ENCODE results near the gene MISP. TPM values are rescaled to one million over a fixed set of nuclear protein-coding genes. Genes with fewer than 3 reads are reported as not detected.
"Not testable (repeated sequence)": the region's sequence is repeated elsewhere in the genome, so short reads cannot be mapped to it uniquely, and the experiment has no call there.

Gene MISP, protein sequence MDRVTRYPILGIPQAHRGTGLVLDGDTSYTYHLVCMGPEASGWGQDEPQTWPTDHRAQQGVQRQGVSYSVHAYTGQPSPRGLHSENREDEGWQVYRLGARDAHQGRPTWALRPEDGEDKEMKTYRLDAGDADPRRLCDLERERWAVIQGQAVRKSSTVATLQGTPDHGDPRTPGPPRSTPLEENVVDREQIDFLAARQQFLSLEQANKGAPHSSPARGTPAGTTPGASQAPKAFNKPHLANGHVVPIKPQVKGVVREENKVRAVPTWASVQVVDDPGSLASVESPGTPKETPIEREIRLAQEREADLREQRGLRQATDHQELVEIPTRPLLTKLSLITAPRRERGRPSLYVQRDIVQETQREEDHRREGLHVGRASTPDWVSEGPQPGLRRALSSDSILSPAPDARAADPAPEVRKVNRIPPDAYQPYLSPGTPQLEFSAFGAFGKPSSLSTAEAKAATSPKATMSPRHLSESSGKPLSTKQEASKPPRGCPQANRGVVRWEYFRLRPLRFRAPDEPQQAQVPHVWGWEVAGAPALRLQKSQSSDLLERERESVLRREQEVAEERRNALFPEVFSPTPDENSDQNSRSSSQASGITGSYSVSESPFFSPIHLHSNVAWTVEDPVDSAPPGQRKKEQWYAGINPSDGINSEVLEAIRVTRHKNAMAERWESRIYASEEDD
- total RNA-seq, result 1.2 TPM

DNA sequence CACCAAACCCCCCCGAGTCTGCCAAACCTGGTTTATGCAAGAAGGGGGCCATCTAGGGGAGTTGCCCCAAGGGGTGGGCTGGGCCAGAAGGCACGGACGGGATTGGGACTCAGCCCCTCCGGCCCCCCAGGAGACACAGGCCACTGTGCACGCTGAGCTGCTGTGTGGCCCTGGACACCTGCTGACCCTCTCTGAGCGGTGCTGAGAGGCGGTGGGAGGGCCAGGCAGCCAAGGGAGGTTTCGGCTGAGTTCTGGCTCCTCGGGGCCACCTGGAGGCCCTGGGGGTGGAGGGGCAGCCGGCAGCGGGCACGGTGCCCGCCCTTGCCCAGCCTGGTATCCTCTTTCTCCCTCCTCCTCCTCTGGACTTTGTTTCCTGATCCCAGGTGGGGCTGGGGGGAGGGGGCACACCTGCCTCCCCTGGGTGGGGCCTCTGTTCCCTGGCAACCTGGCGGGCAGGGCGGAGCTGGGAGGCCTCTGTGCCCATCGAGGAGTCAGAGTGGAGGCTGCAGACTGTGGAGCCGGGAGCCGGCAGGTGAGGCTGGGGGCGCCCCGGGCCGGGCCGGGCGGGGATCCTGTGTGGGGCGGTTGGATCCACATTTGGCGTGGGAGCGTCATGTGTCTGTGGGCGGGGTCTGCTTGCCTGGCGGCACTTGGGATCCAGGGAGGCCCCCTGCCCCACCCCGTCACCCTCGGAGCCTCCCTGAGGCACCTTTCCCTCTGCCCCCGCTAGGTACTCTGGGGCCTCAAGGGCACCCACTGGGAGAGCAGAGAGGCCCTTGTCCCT lies at the start of gene MISP:
Gene MISP (plus strand): TSS at position 473 of the 784 bp plus-strand sequence. CDS start 5,835 bp downstream, outside the sequence.
- no peak for DNase-seq

DNA sequence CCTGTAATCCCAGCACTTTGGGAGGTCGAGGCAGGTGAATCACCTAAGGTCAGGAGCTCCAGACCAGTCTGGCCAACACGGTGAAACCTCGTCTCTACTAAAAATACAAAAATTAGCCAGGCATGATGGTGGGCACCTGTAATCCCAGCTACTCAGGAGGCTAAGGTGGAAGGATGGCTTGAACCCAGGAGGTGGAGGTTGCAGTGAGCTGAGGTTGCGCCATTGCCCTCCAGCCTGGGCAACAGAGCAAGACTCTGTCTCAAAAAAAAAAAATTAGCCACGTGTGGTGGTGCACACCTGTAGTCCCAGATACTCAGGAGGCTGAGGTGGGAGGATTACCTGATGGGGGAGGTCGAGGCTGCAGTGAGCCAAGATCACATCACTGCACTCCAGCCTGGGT lies 48.1 kb upstream of the MISP start:
- not testable (repeated sequence) for DNase-seq

DNA sequence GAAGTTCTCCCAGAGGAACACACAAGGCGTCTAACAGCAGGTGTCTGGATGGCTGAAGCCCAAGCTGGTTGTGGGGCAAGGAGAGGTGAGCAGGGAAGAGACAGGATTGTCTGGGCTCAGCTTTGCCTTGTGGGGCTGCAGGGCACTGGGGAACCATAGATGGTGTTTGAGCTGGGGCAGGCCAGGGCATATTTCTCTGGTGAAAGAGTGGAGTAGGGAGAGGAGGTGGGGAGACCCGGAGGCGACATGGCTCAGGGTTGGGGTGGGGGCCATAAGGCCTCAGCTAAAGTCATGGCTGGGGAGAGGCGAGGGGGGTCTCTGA lies 47.6 kb upstream of the MISP start:
- DNase-seq, result no peak

DNA sequence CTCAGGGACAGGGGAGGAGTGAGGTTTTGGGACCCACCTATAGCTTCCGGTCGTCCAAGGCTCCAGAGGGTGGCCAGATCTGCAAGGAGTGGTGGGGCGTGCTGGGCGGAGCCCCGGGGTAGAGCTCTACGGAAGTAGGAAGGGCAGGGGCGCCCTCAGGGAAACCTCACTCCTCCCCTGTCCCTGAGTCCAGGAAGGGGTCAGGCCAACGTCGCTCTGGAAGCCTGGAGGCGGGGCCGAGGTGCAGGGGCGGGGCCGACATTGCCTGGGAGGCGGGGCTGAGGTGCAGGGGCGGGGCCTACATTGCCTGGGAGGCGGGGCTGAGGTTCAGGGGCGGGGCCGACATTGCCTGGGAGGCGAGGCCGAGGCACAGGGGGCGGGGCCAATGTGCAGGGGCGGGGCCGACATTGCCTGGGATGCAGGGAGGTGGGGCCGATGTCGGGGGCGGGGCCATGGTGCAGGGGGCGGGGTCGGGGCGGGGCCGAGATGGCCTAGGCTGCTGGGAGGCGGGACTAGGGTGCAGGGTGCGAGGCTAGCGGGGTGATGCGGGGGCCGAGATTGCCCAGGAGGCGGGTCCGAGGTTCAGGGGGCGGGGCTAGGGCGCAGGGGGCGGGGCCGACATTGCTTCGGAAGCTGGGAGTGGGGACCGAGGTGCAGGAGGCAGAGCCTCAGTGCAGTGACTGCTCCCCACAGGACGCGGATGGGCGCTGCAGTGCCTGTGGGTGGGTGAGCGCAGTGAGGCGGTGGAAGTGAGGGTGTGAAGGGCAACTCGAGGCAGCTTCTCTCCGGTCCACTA lies 47.1 kb upstream of the MISP start:
- DNase-seq, result no peak

DNA sequence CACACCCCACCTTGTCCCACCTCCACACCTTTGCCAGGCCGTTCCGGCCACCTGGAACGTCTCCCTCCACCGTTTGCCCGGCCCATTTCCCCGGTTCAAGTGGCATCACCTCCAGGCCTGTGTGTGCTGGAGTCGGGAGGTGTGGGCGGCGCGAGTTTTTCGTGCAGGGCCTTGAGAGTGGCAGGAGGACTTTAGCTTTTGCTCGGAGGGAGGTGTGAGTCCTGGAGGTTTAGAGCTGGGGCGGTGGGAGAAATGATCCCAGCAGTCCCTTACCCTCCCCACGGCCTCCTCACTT lies 46.5 kb upstream of the MISP start:
- DNase-seq, result no peak

DNA sequence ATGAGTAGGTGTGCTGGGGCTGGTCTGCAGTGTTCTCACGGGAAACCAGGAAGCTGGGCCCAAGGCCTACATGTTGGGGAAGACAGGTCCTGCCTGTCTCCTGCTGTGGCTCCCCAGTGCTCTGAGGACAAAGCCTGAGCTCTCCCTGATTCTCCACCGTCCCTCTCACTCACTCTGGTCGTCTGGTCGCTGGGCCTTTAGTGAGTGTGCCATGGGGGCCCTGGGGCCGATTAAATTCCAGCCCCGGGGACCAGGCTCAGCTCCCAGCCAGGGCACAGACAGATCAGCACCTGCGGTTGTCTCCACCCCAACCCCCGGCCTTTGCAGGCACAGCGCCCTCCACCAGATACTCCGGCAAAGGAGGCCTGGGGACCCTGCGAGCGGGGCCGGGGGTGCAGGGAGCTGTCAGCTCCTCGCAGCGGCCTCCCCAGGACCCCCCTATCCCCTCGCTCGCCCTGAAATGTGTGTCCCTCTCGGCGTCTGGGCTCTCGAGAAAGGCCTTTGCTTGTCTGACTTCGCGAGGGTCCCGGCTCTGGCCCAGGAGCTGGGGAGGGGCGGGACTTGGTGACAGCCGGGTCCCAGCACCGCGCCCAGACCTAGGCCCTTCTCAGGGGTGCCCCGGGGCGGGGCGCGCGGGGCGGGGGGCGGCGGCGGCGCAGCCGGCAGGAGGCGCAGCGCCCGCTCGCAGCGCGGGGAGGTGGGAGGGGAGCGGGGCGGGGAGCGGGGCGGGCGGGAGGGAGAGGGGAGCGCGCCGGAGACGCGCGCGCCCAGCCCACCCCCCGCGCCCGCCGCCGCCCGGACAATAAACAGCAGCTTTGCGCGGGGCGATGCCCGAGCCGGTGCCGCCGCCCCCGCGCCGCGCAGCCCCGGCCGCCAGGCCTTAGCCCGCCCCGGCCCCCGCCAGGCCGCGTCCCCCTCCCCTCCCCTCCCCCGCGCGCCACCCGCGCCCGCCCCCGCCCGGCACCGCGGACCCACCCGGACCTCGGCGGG lies 42.5 kb upstream of the MISP start, which contains the start of gene PALM:
Gene PALM (plus strand): TSS at position 782 of the 990 bp plus-strand sequence. CDS start 212 bp downstream, outside the sequence.
- DNase-seq, result no peak

DNA sequence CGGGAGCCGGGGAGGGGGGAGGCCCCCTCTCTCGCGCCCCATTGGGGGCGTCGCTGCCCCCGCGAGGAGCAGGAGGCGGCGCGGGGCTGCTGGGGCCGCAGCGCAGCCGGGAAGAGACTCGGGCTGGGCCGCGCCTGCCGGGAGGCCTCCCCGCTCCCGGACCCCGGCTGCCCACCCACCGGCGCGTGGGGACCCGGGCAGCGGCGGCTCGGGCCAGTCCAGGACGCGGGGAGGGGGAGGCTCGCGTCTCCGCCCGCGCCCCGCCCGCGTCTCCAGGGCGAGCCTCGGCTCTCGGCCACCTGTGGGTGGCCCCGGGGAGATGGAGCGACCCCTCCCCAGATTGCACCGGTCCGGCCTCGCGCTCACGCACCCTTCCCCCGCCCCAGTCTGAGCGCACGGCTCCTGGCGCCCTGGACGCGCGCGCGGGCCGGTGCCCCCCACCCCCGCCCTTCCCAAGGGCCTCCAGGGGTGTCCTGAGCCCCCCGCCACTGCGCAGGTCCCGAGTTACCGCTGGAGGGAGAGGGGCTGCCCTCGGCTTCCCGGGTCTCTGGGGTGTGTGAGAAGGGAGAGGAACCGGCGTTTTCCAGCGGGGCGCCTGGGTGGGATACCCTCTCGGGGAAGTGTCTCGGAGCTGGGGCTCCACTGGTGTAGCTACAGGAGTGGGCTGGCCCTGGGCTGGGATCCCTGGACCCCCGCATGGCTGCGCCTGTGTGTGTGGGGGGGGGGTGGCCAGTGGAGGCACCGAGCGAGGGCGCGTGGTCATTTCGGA lies 41.5 kb upstream of the MISP start:
- no peak for DNase-seq

DNA sequence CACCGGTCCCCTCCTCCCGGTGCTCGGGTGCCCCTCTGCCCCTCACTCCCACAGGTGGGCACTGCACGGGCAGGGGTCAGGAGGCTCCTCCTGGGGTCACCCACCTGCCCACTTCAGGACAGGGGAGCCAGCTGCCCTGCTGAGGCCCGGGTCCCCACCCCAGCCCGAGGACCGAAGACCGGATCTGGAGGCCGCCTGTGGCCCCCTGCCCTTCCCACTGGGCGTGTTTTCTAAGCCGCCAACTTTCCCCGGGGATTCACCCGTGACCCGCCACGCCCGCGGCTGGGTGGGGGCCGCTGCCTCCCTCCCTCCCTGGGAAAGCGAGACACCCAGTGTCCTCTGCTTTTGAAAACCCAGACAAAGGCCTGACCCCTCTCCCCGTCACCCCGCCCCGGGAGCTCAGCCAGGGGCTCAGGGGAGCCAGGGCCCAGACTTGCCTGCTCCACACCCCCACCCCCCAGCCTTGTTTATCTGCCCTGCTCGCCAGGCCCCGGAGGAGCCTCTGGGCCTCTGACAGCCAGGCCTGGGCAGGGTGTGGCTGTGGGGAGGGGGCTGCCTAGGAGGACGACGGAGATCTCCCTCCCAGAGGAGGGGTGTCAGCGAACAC lies 40.8 kb upstream of the MISP start:
- DNase-seq, result no peak

DNA sequence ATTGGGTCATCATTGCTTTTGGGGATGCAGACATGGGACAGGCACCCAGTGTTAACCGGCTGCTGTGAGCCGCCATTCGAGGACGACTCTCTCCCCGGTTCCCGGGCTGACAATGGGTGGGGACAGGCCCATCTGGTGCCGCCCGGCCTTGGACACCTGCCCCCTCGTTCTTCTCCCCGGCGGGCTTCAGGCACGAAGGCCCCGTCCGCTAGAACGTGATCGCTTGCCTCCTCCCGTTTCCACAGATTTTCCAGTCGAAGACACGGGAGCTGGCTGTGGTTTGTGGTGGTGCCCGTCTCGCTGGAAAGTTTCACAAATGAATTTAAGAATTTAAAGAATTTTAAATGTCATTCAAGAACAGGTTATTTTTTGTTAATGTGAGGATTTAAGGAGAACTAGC lies 40.1 kb upstream of the MISP start:
- no peak for DNase-seq

DNA sequence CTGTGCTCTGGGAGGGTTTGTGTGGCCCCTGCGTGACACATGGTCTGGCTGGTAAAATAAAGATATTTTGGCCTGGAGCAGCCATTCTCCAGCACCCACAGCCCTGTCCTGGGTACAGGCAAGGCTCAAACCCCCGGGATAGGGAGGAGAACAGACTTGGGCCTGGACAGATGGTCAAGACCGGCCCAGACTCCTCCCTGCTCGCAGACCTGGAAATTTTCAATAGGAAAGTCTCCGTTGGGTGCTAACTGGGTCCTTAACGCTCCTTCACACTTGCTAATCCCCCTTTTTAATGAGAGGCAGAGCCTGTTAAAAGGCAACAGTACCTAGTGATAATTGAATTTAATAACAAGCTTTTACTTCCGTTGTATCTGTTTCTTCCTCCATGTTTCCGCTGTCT lies 39.7 kb upstream of the MISP start:
- no peak for DNase-seq

DNA sequence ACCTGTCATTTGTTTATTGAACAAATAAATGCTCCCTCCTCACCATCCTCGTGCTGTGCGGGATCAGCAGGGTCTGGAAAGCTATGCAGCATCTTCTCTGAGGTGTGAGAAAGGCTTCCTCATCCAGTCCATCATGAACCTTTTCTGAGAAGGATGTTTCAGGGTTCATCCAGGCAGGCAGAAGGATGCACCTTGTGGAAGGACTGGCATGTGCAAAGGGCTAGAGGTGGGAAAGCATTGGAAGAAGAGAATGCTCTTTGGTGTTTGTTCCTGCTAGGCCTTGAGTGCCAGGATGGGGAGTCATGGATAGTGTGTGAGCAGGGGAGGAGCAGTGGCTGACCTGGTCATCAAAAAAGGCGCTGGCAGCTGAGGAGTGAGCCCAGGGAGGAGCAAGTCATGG lies 35.6 kb upstream of the MISP start:
- no peak for DNase-seq

DNA sequence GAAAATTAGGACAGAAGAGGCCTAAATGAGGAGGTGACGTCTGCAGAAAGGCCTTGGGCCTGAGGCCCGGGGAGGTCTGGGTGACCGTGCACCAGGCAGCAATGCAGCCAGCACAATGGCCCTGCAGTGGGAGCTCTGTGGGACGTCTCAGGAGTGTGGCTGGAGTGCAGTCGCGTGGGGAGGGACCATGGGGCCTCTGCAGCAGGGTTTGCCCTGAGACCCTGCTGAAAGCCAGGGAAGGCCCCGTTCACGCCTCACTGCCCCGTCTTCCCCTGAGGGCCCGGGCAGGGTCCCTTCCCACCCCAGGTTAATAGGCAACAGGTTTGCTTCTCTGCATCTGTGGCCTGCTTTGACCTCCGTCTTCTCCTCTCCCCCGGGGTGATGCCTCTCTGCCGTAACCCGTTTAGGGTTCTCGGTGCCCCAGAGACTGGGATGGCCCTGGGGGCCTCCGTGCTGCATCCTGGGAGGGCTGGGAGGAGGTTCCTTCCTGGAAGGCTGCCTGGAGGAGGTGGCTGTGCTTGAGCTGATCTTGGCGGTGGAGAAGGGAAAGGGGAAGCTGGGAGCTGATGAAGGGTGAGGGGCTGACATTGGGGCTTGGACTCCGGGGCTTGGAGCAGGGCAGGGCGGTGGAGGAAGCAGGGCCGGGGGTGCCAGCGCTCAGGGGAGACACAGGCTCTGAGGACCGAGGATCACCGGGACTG lies 32.5 kb upstream of the MISP start:
- no peak for DNase-seq

DNA sequence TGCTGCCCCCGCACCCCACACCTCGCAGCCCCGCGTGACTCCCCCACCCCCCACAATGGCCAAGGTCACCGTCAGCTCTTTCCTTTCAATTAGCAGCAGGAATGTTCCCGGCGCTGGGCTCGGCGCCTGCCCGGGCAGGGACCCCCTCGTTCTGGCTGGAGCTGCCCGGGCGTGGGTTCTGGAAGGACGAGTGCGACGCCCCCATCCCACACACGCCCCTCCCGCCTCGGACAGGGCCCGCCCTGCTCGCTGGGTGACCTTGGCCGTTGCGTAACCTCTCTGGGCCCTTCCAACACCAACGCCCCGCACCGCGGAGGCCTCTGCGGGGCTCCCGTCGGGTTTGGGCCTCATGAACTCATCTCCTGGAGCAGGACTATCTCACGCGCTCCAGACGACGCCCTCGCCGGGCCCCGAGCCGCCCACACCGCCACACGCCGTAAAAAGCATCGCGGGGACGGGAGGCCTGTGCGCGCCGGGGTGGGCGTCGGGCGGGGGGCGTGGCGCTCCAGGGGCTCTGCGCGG lies 31.9 kb upstream of the MISP start:
- DNase-seq, result peak; percentile 60

DNA sequence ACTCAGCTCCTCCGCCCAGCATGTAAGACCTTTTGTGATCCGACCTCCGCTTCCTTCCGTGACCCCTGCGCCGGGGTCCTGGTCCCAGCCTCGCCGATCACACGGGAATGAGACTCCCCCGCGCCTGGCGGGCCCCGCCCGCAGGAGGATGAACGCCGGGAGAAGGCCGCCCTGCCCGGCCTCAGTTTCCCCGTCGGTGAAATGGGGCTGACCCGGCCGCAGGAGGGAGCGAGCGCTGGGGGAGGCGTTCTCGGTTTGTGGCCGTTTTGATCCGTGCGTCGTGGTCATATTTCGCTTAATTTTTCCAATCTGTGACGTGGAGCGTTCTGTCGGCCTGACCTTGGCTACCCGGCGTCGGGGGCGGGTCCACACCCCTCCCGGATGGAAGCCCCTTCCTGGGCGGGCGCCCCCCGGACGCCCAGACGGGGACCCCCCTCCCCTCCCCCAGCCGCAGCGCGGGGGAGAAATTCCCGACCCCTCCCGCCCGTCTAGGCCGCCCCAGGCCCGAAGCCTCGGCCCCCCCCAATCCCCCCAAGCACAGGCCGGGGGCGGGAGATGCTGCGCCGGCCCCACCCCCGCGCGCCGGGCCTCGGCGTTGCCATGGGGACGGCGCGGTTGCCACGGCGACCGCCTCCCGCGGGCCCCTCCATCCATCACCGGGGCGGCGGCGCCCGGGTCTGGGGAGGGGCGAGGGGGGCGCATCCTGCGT lies 31.1 kb upstream of the MISP start:
- peak; percentile 19 for DNase-seq

DNA sequence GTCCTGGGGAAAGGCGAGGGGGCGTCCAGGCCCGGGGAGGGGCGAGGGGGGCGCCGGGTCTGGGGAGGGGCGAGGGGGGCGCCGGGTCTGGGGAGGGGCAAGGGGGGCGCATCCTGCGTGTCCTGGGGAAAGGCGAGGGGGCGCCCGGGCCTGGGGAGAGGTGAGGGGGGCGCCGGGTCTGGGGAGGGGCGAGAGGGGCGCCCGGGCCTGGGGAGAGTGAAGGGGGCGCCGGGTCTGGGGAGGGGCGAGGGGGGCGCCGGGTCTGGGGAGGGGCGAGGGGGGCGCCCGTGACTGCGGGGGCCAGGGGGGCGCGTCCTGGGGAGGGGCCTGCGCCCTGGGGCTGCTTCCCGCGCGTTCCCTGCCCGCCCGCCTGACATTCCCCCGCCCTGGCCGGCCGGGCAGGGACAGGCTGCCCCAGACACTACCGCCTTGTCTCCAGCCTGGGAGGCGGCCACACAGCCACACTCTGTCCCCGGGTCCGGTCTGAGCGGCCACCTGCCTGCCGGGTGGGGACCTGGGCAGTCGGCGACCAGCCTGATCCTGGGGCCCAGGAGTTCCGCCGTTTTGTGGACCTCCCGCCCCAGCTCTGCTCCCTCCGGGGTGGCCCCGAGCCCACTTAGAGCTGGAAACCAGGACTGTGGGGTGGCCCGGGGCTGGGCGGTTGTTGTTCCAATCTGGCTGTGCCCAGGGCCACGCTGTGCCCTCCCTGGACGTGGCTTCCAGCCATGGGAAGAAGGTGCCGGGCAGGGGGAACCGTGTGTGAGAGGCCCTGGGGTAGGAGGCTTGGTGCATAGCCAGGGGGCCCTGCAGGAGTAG lies 30.4 kb upstream of the MISP start:
- DNase-seq, result no peak

DNA sequence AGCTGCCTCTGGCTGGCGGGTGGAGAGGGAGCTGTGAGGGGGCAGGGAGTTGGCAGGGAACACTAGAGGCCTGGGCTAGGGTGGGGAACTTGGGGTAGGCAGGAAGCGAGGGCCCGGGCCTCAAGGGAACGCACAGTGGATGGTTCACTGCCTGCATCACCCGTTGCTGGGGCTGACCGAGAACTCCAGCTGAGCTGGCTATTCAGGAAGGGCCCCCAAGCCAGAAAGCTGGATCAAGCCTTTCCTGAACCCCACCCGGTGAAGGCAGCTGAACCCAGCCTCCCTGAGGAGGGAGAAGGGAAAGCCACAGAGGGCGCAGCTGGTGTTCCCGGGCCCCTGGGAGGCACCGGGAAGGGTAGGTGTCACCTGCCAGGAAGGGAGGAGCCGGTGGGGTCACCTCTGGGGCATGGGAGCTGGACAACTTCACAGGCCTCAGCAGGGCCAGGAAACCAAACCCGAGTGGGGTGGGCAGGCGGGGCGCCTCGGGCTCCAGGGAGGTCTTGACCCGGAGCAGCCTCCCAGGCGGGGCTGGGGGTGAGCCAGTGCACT lies 28.3 kb upstream of the MISP start:
- DNase-seq, result no peak

DNA sequence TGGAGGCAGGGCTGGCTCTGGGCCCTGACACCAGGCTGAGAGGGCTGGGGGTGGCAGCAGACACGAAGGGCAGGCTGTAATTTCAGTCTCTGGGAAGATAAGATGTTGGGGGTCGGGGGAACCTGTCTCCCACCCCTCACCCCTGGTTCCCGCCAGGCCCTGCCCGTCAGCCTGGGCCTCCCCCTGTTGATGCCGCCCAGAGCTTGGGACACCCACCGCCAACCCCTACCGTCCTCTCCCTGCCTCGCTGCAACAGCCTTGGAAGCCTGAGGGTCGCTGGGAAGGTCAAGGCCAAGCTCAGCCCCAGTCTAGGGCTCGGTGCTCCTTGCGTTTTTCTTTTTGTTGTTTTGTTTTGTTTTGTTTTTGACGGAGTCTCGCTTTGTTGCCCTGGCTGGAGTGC lies 27.7 kb upstream of the MISP start:
- DNase-seq, result no peak
